Liver (tissue), 9 donors: ENCODE data around the gene CD40. TPM values are rescaled to one million over a fixed set of nuclear protein-coding genes. Genes with fewer than 3 reads are reported as not detected.

Experiments
- DNase-seq: peaks from one replicate; pipeline ENCODE4 v3.0.0-alpha.2; 2017; ENCODE audit warnings: low spot score
- H3K27ac ChIP-seq, 2 donors: one replicate each; pipeline ENCODE4 v1.7.0; 2013; ENCODE audit warnings: inconsistent platforms in 2 of 2, low read length in 2 of 2, control low read depth in 1 of 2, low read depth in 1 of 2, mild to moderate bottlenecking in 1 of 2
- H3K27me3 ChIP-seq, 4 donors: one replicate each; pipeline versions ENCODE4 v1.6.1 to v1.7.0; 2013; ENCODE audit warnings: low read length in 3 of 4, inconsistent platforms in 1 of 4, mild to moderate bottlenecking in 1 of 4, moderate library complexity in 1 of 4; ENCODE audit not compliant: control insufficient read depth in 4 of 4, insufficient read depth in 4 of 4
- H3K36me3 ChIP-seq, 4 donors: one replicate each; pipeline versions ENCODE4 v1.6.1 to v1.7.0; 2013; ENCODE audit warnings: low read length in 3 of 4, mild to moderate bottlenecking in 3 of 4, low read depth in 1 of 4, moderate library complexity in 1 of 4; ENCODE audit not compliant: control insufficient read depth in 4 of 4, insufficient read depth in 3 of 4
- H3K4me1 ChIP-seq, 4 donors: one replicate each; pipeline versions ENCODE4 v1.6.1 to v1.7.0; 2013; ENCODE audit warnings: low read length in 3 of 4, mild to moderate bottlenecking in 3 of 4, moderate library complexity in 1 of 4; ENCODE audit not compliant: control insufficient read depth in 4 of 4, insufficient read depth in 4 of 4
- H3K4me3 ChIP-seq, 3 donors: one replicate each; pipeline versions ENCODE4 v1.6.1 to v1.7.0; 2013; ENCODE audit warnings: low read length in 3 of 3, control low read depth in 1 of 3, low read depth in 1 of 3, mild to moderate bottlenecking in 1 of 3
- H3K9ac ChIP-seq, 2 donors: one replicate each; pipeline ENCODE4 v1.7.0; 2013; ENCODE audit warnings: low read length in 2 of 2, mild to moderate bottlenecking in 2 of 2, moderate library complexity in 2 of 2, control low read depth in 1 of 2, low read depth in 1 of 2
- H3K9me3 ChIP-seq, 4 donors: one replicate each; pipeline versions ENCODE4 v1.6.1 to v1.7.0; 2013; ENCODE audit warnings: low read length in 3 of 4; ENCODE audit not compliant: control insufficient read depth in 4 of 4
- CTCF ChIP-seq: fragments of 150-350 bp; IDR thresholded peaks from 2 replicates; pipeline ENCODE4 v1.5.1; 2017; ENCODE audit warnings: improper control_type of control experiment, low read depth, low read length; ENCODE audit not compliant: missing input control
- GABPA ChIP-seq, 2 donors: IDR thresholded peaks in 1 of 2; conservative IDR thresholded peaks in 1 of 2; 2 replicates each; pipeline ENCODE4 v1.6.1; 2016; ENCODE audit warnings: antibody characterized with exemption in 2 of 2, mild to moderate bottlenecking in 1 of 2, moderate library complexity in 1 of 2
- JUND ChIP-seq, 2 donors: IDR thresholded peaks; 2 replicates each; pipeline ENCODE4 v1.6.1; 2016; ENCODE audit warnings: antibody characterized with exemption in 2 of 2
- NR2F2 ChIP-seq: IDR thresholded peaks from 2 replicates; pipeline ENCODE4 v1.6.1; 2016; ENCODE audit warnings: antibody characterized with exemption
- RAD21 ChIP-seq, 2 donors: IDR thresholded peaks; 2 replicates each; pipeline ENCODE4 v1.6.1; 2016; ENCODE audit warnings: antibody characterized with exemption in 2 of 2, mild to moderate bottlenecking in 2 of 2
- RXRA ChIP-seq, 2 donors: IDR thresholded peaks; 2 replicates each; pipeline ENCODE4 v1.6.1; 2017 to 2018; ENCODE audit warnings: antibody characterized with exemption in 2 of 2, mild to moderate bottlenecking in 1 of 2
- SP1 ChIP-seq: IDR thresholded peaks from 2 replicates; pipeline ENCODE4 v1.6.1; 2018; ENCODE audit warnings: antibody characterized with exemption, mild to moderate bottlenecking
- YY1 ChIP-seq: IDR thresholded peaks from 2 replicates; pipeline ENCODE4 v1.6.1; 2016; ENCODE audit warnings: antibody characterized with exemption, mild to moderate bottlenecking
- WGBS: extraction: QIAGEN DNeasy Blood & Tissue Kit; methylation state at CpG from one replicate; pipeline ENCODE4 v1.1.7; 2013; 5-methylcytosine and 5-hydroxymethylcytosine counted together
- polyA plus RNA-seq, 2 donors: library from polyadenylated mRNA; stranded (reverse) in 1 of 2; unstranded in 1 of 2; fragments of 200-250 nt in 1 of 2; fragments of >200 nt in 1 of 2; fragmentation: Nextera tagmentation in 1 of 2; extraction: Ambion mirVana in 1 of 2; gene quantifications; one replicate each; pipeline versions ENCODE4 v1.2.1 to v1.2.3, GENCODE V29; 2013 to 2015
- total RNA-seq, 2 donors: library from RNA; depleted of rRNA; stranded (reverse); fragments of >200 nt; gene quantifications; one replicate each; pipeline ENCODE4 v1.2.3, GENCODE V29; 2014
- TF ChIP-seq, protein P1 (sequence below): IDR thresholded peaks from 2 replicates; pipeline ENCODE4 v1.6.1; 2016; ENCODE audit warnings: antibody characterized with exemption
- donor health status: healthy.
- donor health status: healthy.
- donor health status: healthy.
- donor health status: healthy.
- donor health status: healthy.

CD40 gene
- total and polyA plus RNA-seq, 4 donors: 2.2 to 9.4 (median 6.0) TPM

GRCh38 chr20:46177768-46178167 is 59.7 kb downstream of the CD40 start:
- no peak for TF ChIP-seq NR2F2
- TF ChIP-seq RXRA (IDR thresholded peaks at IDR 0.05): no peak
- TF ChIP-seq, protein P1, sequence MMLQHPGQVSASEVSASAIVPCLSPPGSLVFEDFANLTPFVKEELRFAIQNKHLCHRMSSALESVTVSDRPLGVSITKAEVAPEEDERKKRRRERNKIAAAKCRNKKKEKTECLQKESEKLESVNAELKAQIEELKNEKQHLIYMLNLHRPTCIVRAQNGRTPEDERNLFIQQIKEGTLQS: no peak
- no peak for TF ChIP-seq RAD21 (IDR thresholded peaks at IDR 0.05)
- no peak for TF ChIP-seq SP1
- no peak for TF ChIP-seq YY1
- TF ChIP-seq GABPA (IDR thresholded peaks at IDR 0.05 in 1 of 2, conservative IDR thresholded peaks at IDR 0.05 in 1 of 2): no peak
- Histone ChIP-seq H3K27ac (no peak overlapping the region), H3K36me3 (no peaks in the 10 kb centered on the region)

DNA sequence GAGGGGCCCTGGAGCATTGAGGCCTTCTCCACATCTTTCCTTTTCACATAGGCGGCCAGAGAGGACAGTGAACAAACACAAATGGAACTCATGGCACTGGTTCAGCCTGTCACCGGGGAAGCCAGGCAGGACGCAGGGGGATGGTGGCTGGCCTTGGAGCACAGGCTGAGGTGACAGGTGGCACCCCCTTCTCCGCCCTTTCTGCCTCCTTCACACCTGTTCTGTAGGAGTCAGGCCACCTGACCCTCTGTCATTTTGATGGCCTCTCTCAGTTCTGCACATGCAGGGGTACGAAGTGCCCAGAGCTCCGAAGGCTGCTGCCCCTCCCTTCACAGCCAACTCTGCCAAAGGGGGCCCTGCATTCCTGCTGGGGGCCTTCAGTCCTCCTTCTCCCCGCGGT is 60.8 kb downstream of the CD40 start:
- Histone ChIP-seq H3K27ac (no peak overlapping the region), H3K4me3 (no peak overlapping the region), H3K9ac (no peak overlapping the region), H3K36me3 (no peaks in the 10 kb centered on the region), H3K27me3 (peaks cover 0 to 7% (median 3%) of the 10 kb centered on the region in 4 donors), H3K4me1 (peaks cover 0 to 4% (median 0%) of the 10 kb centered on the region in 4 donors), H3K9me3 (no peaks in the 10 kb centered on the region)
- TF ChIP-seq, protein P1: no peak
- TF ChIP-seq NR2F2 (no peak), CTCF (no peak), JUND (IDR thresholded peaks at IDR 0.05) (no peak)
- 71% methylated on average over 8 of the region's 8 CpGs for WGBS
- no peak for DNase-seq

More at GRCh38 chr20:46177768-46178167, 59.7 kb downstream of the CD40 start:
- H3K9ac ChIP-seq: no peak overlapping the region
- no peak overlapping the region for H3K4me3 ChIP-seq
- H3K27me3 ChIP-seq: peaks cover 0 to 13% (median 7%) of the 10 kb centered on the region in 4 donors
- no peaks in the 10 kb centered on the region for H3K9me3 ChIP-seq
- H3K4me1 ChIP-seq: peaks cover 0 to 4% (median 0%) of the 10 kb centered on the region in 4 donors
- WGBS: 77% methylated on average over 15 of the region's 15 CpGs
- DNase-seq: no peak

Other genes starting within 250 kb of the CD40 start
- gene ZSWIM1, start 237.1 kb upstream of the CD40 start, total RNA-seq: 1 to 10 TPM; 2.2 to 5.0 TPM
- 1 to 10 TPM; 2.1 to 2.4 TPM for gene ZSWIM1, start 237.1 kb upstream of the CD40 start, polyA plus RNA-seq
- 1 to 10 TPM; 1.6 to 7.6 TPM for gene SPATA25, start 230.7 kb upstream of the CD40 start, total RNA-seq
- under 1 TPM; 0.43 to 0.80 TPM for gene SPATA25, start 230.7 kb upstream of the CD40 start, polyA plus RNA-seq
- gene NEURL2, start 227.1 kb upstream of the CD40 start, total RNA-seq: 10 to 100 TPM in 1 of 2 donors, 1 to 10 TPM in 1; 4.1 to 14.5 TPM
- gene NEURL2, start 227.1 kb upstream of the CD40 start, polyA plus RNA-seq: 1 to 10 TPM; 3.7 to 6.2 TPM
- 10 to 100 TPM; 45.6 to 48.1 TPM for gene CTSA, start 227.0 kb upstream of the CD40 start, total RNA-seq
- 100 to 1,000 TPM; 105 to 151 TPM for gene CTSA, start 227.0 kb upstream of the CD40 start, polyA plus RNA-seq
- gene PLTP, start 206.2 kb upstream of the CD40 start, total RNA-seq: 10 to 100 TPM; 66.5 to 69.5 TPM
- gene PLTP, start 206.2 kb upstream of the CD40 start, polyA plus RNA-seq: 10 to 100 TPM; 22.5 to 54.9 TPM
- gene PCIF1, start 183.6 kb upstream of the CD40 start, total RNA-seq: 10 to 100 TPM; 11.5 TPM
- gene PCIF1, start 183.6 kb upstream of the CD40 start, polyA plus RNA-seq: 10 to 100 TPM in 1 of 2 donors, 1 to 10 TPM in 1; 9.2 to 12.4 TPM
- gene ZNF335, start 146.1 kb upstream of the CD40 start, total RNA-seq: 10 to 100 TPM in 1 of 2 donors, 1 to 10 TPM in 1; 9.1 to 14.6 TPM
- gene ZNF335, start 146.1 kb upstream of the CD40 start, polyA plus RNA-seq: 1 to 10 TPM; 3.0 to 4.1 TPM
- gene MMP9, start 109.4 kb upstream of the CD40 start, total RNA-seq: 1 to 10 TPM in 1 of 2 donors, under 1 TPM in 1; 0.84 to 5.4 TPM
- 1 to 10 TPM in 1 of 2 donors, under 1 TPM in 1; 0.29 to 1.6 TPM for gene MMP9, start 109.4 kb upstream of the CD40 start, polyA plus RNA-seq
- gene SLC12A5, start 89.1 kb upstream of the CD40 start, total RNA-seq: under 1 TPM in 1 of 2 donors, not detected in 1; 0.33 TPM
- 1 to 10 TPM in 1 of 2 donors, not detected in 1; 1.5 TPM for gene SLC12A5, start 89.1 kb upstream of the CD40 start, polyA plus RNA-seq
- 10 to 100 TPM; 10.3 to 10.4 TPM for gene NCOA5, start 28.4 kb upstream of the CD40 start, total RNA-seq
- gene NCOA5, start 28.4 kb upstream of the CD40 start, polyA plus RNA-seq: 1 to 10 TPM; 3.2 to 7.0 TPM
- not detected for gene CDH22, start 190.2 kb downstream of the CD40 start, total RNA-seq
- gene CDH22, start 190.2 kb downstream of the CD40 start, polyA plus RNA-seq: under 1 TPM in 1 of 2 donors, not detected in 1; 0.02 TPM